Caco-2 (cell line): ENCODE results near the gene EIF3D. TPM values are rescaled to one million over a fixed set of nuclear protein-coding genes. Genes with fewer than 3 reads are reported as not detected.

Source experiments
- BruUV-seq: library from RNA; stranded (reverse); fragments of 400-500 nt; replicated peaks from 2 replicates; lab custom pipeline; 2021; lab: Mats Ljungman, UMichigan
- CTCF ChIA-PET: fragments of 300-600 bp; sonication (Branson Sonifier 250); formaldehyde crosslinking; loops from one replicate; lab custom pipeline; 2022; ENCODE audit warnings: antibody characterized with exemption; lab: Charles Lee
- POLR2A ChIA-PET: fragments of 300-600 bp; sonication (Branson Sonifier 250); formaldehyde crosslinking; loops from one replicate; lab custom pipeline; 2022; ENCODE audit warnings: antibody characterized with exemption; lab: Charles Lee
- DNase-seq, 2 experiments: peaks; one replicate each; pipeline versions ENCODE4 v3.0.0 to v3.0.0-alpha.2; 2020 to 2022
- H3K27me3 ChIP-seq: replicated peaks from 2 replicates; pipeline ENCODE4 v1.6.0; 2011; ENCODE audit warnings: low read length; ENCODE audit not compliant: control insufficient read depth, insufficient read depth
- H3K36me3 ChIP-seq: 2 replicates; pipeline ENCODE4 v1.5.1; 2011; ENCODE audit warnings: low read length; ENCODE audit not compliant: control insufficient read depth, insufficient read depth
- H3K4me1 ChIP-seq: fragments of 250-450 bp; sonication (Bioruptor Pico); 2 replicates; pipeline ENCODE4 v1.5.1; 2020; ENCODE audit warnings: mild to moderate bottlenecking
- H3K4me3 ChIP-seq: 2 replicates; pipeline ENCODE4 v1.5.1; 2011; ENCODE audit warnings: low read depth, mild to moderate bottlenecking, control low read depth, low read length
- H3K9me3 ChIP-seq: fragments of 250-450 bp; sonication (Bioruptor Pico); 2 replicates; pipeline ENCODE4 v1.5.1; 2020; ENCODE audit warnings: mild to moderate bottlenecking, moderate library complexity
- H3K27ac Mint-ChIP-seq: one replicate; pipeline ENCODE4 v1.8.0; 2022; ENCODE audit warnings: mixed read lengths; ENCODE audit not compliant: unreplicated experiment
- H3K27me3 Mint-ChIP-seq: one replicate; pipeline ENCODE4 v1.8.0; 2022; ENCODE audit warnings: mixed read lengths; ENCODE audit not compliant: insufficient read depth, unreplicated experiment
- H3K36me3 Mint-ChIP-seq: one replicate; pipeline ENCODE4 v1.8.0; 2022; ENCODE audit warnings: mild to moderate bottlenecking, mixed read lengths; ENCODE audit not compliant: insufficient read depth, unreplicated experiment
- H3K4me1 Mint-ChIP-seq: one replicate; pipeline ENCODE4 v1.8.0; 2022; ENCODE audit warnings: low read depth, mixed read lengths; ENCODE audit not compliant: unreplicated experiment
- H3K4me3 Mint-ChIP-seq: one replicate; pipeline ENCODE4 v1.8.0; 2022; ENCODE audit warnings: mild to moderate bottlenecking, moderate library complexity, mixed read lengths; ENCODE audit not compliant: unreplicated experiment
- H3K9me3 Mint-ChIP-seq: one replicate; pipeline ENCODE4 v1.8.0; 2022; ENCODE audit warnings: mixed read lengths; ENCODE audit not compliant: unreplicated experiment
- intact Hi-C: fragments of 100-400 bp; cut with micrococcal nuclease; formaldehyde crosslinking; loops from one replicate; pipeline ENCODE4 v1.10.0; 2022; ENCODE audit not compliant: unreplicated experiment
- total RNA-seq: library from RNA; stranded (reverse); gene quantifications from 2 replicates; pipeline ENCODE4 v1.2.3, GENCODE V29; 2022
- TF ChIP-seq, protein P1 (sequence below), 2 experiments: fragments of 200-600 bp in 1 of 2; IDR thresholded peaks; 1 replicate in 1 of 2; 2 replicates in 1 of 2; pipeline versions ENCODE4 v1.5.1 to v1.8.0; 2011 to 2022; ENCODE audit warnings: antibody characterized with exemption in 1 of 2, control low read depth in 1 of 2, inconsistent platforms in 1 of 2, low read depth in 1 of 2, low read length in 1 of 2, mild to moderate bottlenecking in 1 of 2, moderate library complexity in 1 of 2; ENCODE audit not compliant: insufficient read depth in 1 of 2, severe bottlenecking in 1 of 2, unreplicated experiment in 1 of 2

The EIF3D gene
- total RNA-seq, 1 experiment from 2014 or later = 250 TPM

DNA sequence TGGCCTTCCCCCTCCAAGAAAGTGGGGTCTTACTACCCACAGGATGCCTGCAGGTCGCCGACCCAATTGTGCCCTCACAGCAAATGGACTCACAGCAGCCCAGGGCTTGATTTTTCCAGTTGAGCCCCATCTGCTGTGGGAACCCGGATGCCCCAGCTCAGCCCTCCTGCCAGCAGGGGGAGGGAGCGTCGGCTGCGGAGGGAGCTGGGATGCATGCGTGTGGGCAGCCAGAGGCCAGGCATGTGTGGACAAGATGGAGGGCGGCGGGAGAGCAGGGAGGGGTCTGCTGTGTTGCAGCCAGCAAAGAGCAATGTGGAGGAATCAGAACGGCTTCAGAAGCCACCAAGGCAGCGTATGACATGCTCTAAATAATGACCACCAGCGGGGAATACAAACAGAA lies 41.0 kb upstream of the EIF3D start:
- peak; percentile 38 to 42 for DNase-seq
- H3K4me3 ChIP-seq = no peak overlapping the region
- TF ChIP-seq, protein P1, sequence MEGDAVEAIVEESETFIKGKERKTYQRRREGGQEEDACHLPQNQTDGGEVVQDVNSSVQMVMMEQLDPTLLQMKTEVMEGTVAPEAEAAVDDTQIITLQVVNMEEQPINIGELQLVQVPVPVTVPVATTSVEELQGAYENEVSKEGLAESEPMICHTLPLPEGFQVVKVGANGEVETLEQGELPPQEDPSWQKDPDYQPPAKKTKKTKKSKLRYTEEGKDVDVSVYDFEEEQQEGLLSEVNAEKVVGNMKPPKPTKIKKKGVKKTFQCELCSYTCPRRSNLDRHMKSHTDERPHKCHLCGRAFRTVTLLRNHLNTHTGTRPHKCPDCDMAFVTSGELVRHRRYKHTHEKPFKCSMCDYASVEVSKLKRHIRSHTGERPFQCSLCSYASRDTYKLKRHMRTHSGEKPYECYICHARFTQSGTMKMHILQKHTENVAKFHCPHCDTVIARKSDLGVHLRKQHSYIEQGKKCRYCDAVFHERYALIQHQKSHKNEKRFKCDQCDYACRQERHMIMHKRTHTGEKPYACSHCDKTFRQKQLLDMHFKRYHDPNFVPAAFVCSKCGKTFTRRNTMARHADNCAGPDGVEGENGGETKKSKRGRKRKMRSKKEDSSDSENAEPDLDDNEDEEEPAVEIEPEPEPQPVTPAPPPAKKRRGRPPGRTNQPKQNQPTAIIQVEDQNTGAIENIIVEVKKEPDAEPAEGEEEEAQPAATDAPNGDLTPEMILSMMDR (IDR thresholded peaks at IDR 0.05; ENCODE audit: insufficient read depth in 1 of 2, low read depth in 1 of 2, low read length in 1 of 2, severe bottlenecking in 1 of 2, unreplicated experiment in 1 of 2) = peak; percentile 26 to 41

GRCh38 chr22:36568846-36569245 lies 39.9 kb upstream of the EIF3D start:
- intact Hi-C loops = no loop called here
- Histone ChIP-seq H3K4me1 (no peaks in the 10 kb centered on the region), H3K9me3 (no peaks in the 10 kb centered on the region), H3K27me3 (no peaks in the 10 kb centered on the region; the same call in 1 of the 2 replicates), H3K4me3 (no peak overlapping the region), H3K36me3 (no peaks in the 10 kb centered on the region)
- BruUV-seq = no TSS peak
- Mint-ChIP-seq H3K36me3 (peaks cover 5% of the 10 kb centered on the region), H3K4me3 (no peak overlapping the region), H3K9me3 (no peaks in the 10 kb centered on the region), H3K27ac (no peak overlapping the region), H3K4me1 (no peaks in the 10 kb centered on the region), H3K27me3 (peaks cover 5% of the 10 kb centered on the region)
- no peak for DNase-seq
- ChIA-PET CTCF (no interaction called here), POLR2A (no interaction called here)
- TF ChIP-seq, protein P1 (IDR thresholded peaks at IDR 0.05; ENCODE audit: insufficient read depth in 1 of 2, low read depth in 1 of 2, low read length in 1 of 2, severe bottlenecking in 1 of 2, unreplicated experiment in 1 of 2) = no peak

More for the DNA sequence above, 41.0 kb upstream of the EIF3D start:
- H3K27me3 ChIP-seq = no peaks in the 10 kb centered on the region; the same call in 1 of the 2 replicates
- Mint-ChIP-seq H3K9me3 (no peaks in the 10 kb centered on the region), H3K36me3 (peaks cover 5% of the 10 kb centered on the region), H3K27me3 (peaks cover 5% of the 10 kb centered on the region), H3K4me3 (no peak overlapping the region), H3K4me1 (no peaks in the 10 kb centered on the region), H3K27ac (no peak overlapping the region)
- no peaks in the 10 kb centered on the region for H3K4me1 ChIP-seq
- no peaks in the 10 kb centered on the region for H3K9me3 ChIP-seq
- BruUV-seq = no TSS peak
- POLR2A ChIA-PET = no interaction called here
- H3K36me3 ChIP-seq = no peaks in the 10 kb centered on the region
- CTCF ChIA-PET = no interaction called here
- intact Hi-C loops = no loop called here

GRCh38 chr22:36566720-36567119 lies 37.8 kb upstream of the EIF3D start:
- no peaks in the 10 kb centered on the region for H3K9me3 Mint-ChIP-seq
- H3K27me3 Mint-ChIP-seq = peaks cover 3% of the 10 kb centered on the region
- POLR2A ChIA-PET = no interaction called here
- H3K27ac Mint-ChIP-seq = no peak overlapping the region
- DNase-seq = no peak
- H3K4me3 ChIP-seq = no peak overlapping the region
- CTCF ChIA-PET = no interaction called here
- H3K4me3 Mint-ChIP-seq = no peak overlapping the region
- TF ChIP-seq, protein P1 (IDR thresholded peaks at IDR 0.05; ENCODE audit: insufficient read depth in 1 of 2, low read depth in 1 of 2, low read length in 1 of 2, severe bottlenecking in 1 of 2, unreplicated experiment in 1 of 2) = no peak
- intact Hi-C loops = no loop called here
- no peaks in the 10 kb centered on the region for H3K9me3 ChIP-seq
- H3K36me3 ChIP-seq = no peaks in the 10 kb centered on the region
- H3K36me3 Mint-ChIP-seq = peaks cover 5% of the 10 kb centered on the region
- H3K27me3 ChIP-seq = no peaks in the 10 kb centered on the region; the same call in 1 of the 2 replicates
- no peaks in the 10 kb centered on the region for H3K4me1 ChIP-seq
- no peaks in the 10 kb centered on the region for H3K4me1 Mint-ChIP-seq
- no TSS peak for BruUV-seq
